ENCODE data around the gene DCP1A. TPM values are rescaled to one million over a fixed set of nuclear protein-coding genes. Genes with fewer than 3 reads are reported as not detected.
"Not testable (repeated sequence)": the region's sequence is repeated elsewhere in the genome, so short reads cannot be mapped to it uniquely, and the experiment has no call there.

DCP1A gene
- total RNA-seq, 3 donors from 2014 or later (not counting 1 experiment from before 2014, with no cell fraction given) = 36.5 to 48.9 (median 45.8) TPM

GRCh38 chr3:53254509-53255422, 92.6 kb downstream of the DCP1A start:
- H3K4me1 Mint-ChIP-seq = peaks cover 13 to 41% of the 10 kb centered on the region in 2 donors
- peak overlapping the region; percentile 89 for H3K4me3 Mint-ChIP-seq
- no peak for TF ChIP-seq CTCF (IDR thresholded peaks at IDR 0.05)
- Histone ChIP-seq H3K4me1 (ENCODE audit: control insufficient read depth, insufficient read depth, low read length) (peaks cover 56% of the 10 kb centered on the region), H3K4me3 (ENCODE audit: low read length) (peak overlapping the region; percentile 67), H3K36me3 (ENCODE audit: control insufficient read depth, insufficient read depth, low read length) (no peaks in the 10 kb centered on the region), H3K9me3 (ENCODE audit: control insufficient read depth, insufficient read depth, low read length) (no peaks in the 10 kb centered on the region), H3K27ac (ENCODE audit: low read length) (peak overlapping the region; percentile 37), H3K27me3 (ENCODE audit: control insufficient read depth, insufficient read depth, low read length) (no peaks in the 10 kb centered on the region)
- intact Hi-C loops (cut with micrococcal nuclease) = no loop called here
- H3K9me3 Mint-ChIP-seq = no peaks in the 10 kb centered on the region
- H3K36me3 Mint-ChIP-seq = no peaks in the 10 kb centered on the region
- ATAC-seq = peak in 2 of 3 donors; percentile 27
- peak; percentile 31 to 69 for DNase-seq
- no peaks in the 10 kb centered on the region for H3K27me3 Mint-ChIP-seq (ENCODE audit: low read depth in 2 of 2)
- peak overlapping the region; percentile 38 to 75 for H3K27ac Mint-ChIP-seq
- 4% methylated on average over 29 of the region's 32 CpGs for WGBS (ENCODE audit: insufficient coverage)

- no peaks in the 10 kb centered on the region for H3K27me3 Mint-ChIP-seq (ENCODE audit: low read depth in 2 of 2)
- ATAC-seq (no peak), DNase-seq (no peak)
- no peak overlapping the region for H3K27ac Mint-ChIP-seq
- no peak for TF ChIP-seq CTCF (IDR thresholded peaks at IDR 0.05)
- peaks cover 13 to 46% of the 10 kb centered on the region in 2 donors for H3K4me1 Mint-ChIP-seq
- H3K27me3 ChIP-seq (ENCODE audit: control insufficient read depth, insufficient read depth, low read length) = no peaks in the 10 kb centered on the region
- WGBS (ENCODE audit: insufficient coverage) = 64% methylated on average over 7 of the region's 7 CpGs
- no peaks in the 10 kb centered on the region for H3K9me3 Mint-ChIP-seq
- peak overlapping the region; percentile 89 for H3K4me3 Mint-ChIP-seq
- no peak overlapping the region for H3K27ac ChIP-seq (ENCODE audit: low read length)
- H3K9me3 ChIP-seq (ENCODE audit: control insufficient read depth, insufficient read depth, low read length) = no peaks in the 10 kb centered on the region
- H3K36me3 Mint-ChIP-seq = no peaks in the 10 kb centered on the region
- H3K36me3 ChIP-seq (ENCODE audit: control insufficient read depth, insufficient read depth, low read length) = no peaks in the 10 kb centered on the region
- intact Hi-C loops (cut with micrococcal nuclease) = no loop called here
- peaks cover 63% of the 10 kb centered on the region for H3K4me1 ChIP-seq (ENCODE audit: control insufficient read depth, insufficient read depth, low read length)
- H3K4me3 ChIP-seq (ENCODE audit: low read length) = peak overlapping the region; percentile 67
Measured at GRCh38 chr3:53253707-53254508, 93.4 kb downstream of the DCP1A start.

GRCh38 chr3:53252947-53253322, 94.4 kb downstream of the DCP1A start:
- Mint-ChIP-seq H3K4me3 (peak overlapping the region; percentile 13), H3K27ac (peak overlapping the region in 1 of 2 donors; percentile 73), H3K4me1 (peaks cover 14 to 54% of the 10 kb centered on the region in 2 donors)
- H3K27me3 Mint-ChIP-seq (ENCODE audit: low read depth in 2 of 2); H3K36me3 Mint-ChIP-seq; ATAC-seq; intact Hi-C loops (cut with micrococcal nuclease); H3K9me3 Mint-ChIP-seq; H3K27me3 ChIP-seq (ENCODE audit: control insufficient read depth, insufficient read depth, low read length); H3K4me3 ChIP-seq (ENCODE audit: low read length); H3K9me3 ChIP-seq (ENCODE audit: control insufficient read depth, insufficient read depth, low read length); DNase-seq; H3K36me3 ChIP-seq (ENCODE audit: control insufficient read depth, insufficient read depth, low read length); H3K27ac ChIP-seq (ENCODE audit: low read length): not testable (repeated sequence)
- 92% methylated on average over 7 of the region's 8 CpGs for WGBS (ENCODE audit: insufficient coverage)
- peaks cover 66% of the 10 kb centered on the region for H3K4me1 ChIP-seq (ENCODE audit: control insufficient read depth, insufficient read depth, low read length)
